Measurements from ENCODE around the gene SLC7A4.

Gene SLC7A4

DNA sequence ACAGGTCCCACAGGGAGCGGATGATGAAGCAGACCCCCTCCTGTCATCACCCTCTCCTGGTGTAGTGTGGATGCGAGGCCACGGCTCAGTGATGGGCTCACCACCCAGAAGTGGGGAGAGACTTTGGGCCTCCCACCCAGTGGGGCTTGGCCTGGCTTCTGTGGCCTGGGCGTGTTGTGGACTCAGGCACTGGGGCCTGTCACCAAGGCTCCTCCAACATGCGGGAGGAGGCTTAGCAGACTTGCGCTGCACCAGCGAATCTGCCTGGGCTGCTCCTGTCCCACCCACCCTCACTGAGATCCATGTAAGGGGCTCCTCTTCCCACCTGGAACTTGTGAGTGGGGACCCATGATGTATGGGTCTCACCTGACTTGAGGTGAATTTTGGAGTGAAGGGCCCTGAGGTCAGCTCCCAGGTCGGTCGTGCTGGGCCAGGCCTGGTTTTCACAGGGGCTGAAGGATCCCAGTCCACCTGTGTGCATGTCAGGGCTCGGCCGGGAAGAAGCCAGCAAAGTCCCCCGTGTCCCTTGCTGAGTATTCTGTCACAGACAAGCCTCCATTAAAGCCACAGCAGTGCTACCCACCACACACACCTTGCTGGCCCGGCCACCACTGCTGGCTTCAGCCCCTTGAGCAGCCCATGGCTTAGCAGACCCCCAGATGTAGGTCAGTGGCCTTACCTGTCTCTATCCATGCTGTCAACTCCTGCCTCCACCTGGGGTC, 34.7 kb downstream of the SLC7A4 start:
- no peak for DNase-seq

DNA sequence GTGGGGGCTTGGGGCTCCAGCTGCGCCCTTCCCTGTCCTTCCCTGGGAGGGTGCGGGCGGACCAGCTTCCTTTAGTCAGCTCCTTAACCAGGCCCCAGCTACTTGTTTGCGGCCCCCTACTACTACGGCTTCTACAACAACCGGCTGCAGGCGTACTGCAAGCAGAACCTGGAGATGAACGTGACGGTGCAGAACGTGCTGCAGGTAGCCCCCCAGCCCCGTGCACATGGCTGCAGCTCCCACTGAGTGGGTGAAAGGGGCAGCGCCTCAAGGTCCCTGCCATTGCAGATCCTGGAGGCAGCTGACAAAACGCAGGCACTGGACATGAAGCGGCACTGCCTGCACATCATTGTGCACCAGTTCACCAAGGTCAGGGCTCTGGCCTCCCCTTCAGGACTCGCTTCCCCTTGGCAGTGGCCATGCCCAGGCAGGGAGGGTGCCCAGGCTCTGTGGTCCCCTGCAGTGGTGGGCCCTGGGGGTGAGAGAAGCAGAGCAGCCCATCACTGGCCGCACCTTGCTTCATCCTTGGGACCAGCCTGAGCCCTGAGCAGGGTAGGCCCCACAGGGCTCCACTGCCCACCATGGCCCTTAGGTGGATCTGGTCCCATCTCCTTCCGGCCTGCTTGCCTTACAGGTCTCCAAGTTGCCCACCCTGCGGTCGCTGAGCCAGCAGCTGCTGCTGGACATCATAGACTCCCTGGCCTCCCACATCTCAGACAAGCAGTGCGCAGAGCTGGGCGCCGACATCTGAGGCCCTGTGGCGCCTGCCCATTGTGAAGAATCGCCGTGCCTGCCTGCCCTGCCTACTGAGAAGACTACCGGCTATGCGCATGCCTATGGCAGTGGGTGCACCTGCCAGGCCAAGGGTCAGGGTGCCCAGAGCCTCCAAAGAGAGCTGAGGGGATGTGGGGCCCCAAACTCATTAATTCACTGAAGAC, 35.5 kb downstream of the SLC7A4 start:
- no peak for DNase-seq

GRCh38 chr22:20996031-20996410, 36.3 kb downstream of the SLC7A4 start:
- DNase-seq: no peak

DNA sequence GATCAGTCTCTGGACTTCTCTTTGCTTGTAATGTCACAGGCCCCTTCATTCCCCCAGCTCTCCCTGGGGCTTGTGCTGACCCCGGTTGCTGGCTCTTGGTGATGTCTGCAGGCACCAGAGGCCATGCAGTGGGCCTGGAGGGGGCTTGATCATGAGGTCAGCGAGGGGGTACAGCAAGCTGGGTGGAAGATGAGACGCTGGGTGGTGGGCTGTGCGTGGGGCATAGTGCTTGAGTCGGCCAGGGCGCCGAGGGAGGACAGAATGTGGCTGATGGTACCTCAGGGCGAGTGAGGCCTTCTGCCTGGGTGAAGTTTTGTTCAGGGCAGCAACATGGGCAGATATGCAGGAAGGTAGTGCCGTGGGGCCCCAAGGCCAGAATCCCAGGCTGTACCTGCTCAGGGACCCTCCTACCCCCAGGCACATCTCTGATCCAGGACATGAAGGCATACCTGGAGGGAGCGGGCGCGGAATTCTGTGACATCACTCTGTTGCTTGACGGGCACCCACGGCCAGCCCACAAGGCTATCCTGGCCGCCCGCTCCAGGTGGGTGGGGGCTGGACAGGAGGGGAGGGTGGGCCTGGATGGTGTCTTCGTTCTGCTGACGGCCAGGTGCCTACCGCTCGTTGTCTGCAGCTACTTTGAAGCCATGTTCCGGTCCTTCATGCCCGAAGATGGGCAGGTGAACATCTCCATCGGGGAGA, 36.9 kb downstream of the SLC7A4 start:
- DNase-seq: no peak

- no peak for DNase-seq
Measured at GRCh38 chr22:20994902-20995241, 37.5 kb downstream of the SLC7A4 start.

GRCh38 chr22:20994128-20994901, 38.0 kb downstream of the SLC7A4 start:
- DNase-seq: no peak

- DNase-seq: no peak
Measured at GRCh38 chr22:20993304-20994127, 38.8 kb downstream of the SLC7A4 start.

DNA sequence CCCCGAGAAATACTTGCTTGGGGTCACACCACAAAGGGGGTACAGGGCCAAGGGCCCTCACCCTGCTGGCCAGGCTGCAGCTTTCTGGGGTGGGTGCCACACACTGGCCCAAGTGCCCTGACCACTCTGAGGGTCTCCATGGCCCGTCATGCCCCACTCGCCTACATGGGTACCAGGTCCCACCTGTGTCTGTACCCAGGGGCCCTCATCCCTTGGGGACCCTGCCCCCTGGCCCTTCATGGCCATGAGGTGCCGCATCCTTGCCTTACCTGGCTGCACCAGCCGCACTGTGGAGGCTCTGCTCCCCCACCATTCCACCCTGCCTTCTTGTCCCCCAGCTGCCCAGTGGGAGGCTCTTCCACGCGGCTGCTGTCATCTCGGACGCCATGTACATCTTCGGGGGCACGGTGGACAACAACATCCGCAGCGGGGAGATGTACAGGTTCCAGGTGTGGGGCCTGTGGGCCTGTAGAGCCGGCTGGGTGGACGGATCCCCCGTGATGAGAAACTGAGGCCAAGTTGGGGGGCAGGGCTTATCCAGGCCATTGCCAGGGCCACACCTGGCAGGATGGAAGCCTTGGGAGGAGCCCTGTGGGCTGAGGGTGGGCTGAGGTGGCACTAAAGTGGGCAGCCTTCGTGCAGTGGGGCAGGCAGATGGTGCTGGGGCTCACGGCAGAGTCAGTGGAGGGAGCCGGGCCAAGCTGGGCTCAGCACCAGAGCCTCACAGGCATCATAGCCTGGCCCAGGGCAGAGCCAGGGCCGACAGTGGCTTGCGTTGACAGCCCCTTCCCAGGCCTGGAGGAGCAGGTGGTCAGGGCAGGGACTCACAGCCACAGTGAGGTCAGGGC, 39.7 kb downstream of the SLC7A4 start:
- DNase-seq: no peak

DNA sequence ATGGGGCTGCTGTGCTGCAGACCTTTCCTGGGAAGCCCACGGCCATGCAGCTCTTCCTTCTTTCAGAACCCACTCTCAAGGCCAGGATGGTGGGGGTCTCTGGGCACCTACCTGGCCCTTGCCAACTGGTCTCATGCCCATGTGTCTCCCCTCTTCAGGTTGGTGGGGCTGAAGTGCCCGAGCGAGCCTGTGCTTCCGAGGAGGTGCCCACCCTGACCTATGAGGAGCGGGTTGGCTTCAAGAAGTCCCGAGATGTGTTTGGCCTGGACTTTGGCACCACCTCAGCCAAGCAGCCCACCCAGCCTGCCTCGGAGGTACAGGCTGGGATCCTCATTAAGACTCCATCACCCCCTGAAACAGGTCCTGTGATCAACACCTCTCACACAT, 40.3 kb downstream of the SLC7A4 start:
- no peak for DNase-seq

- DNase-seq: no peak
Measured at GRCh38 chr22:20991252-20992055, 40.9 kb downstream of the SLC7A4 start.

GRCh38 chr22:20990184-20991180, 41.9 kb downstream of the SLC7A4 start:
- no peak for DNase-seq

GRCh38 chr22:20989323-20990138, 42.8 kb downstream of the SLC7A4 start:
- no peak for DNase-seq

- DNase-seq: no peak
Measured at GRCh38 chr22:20988573-20989322, 43.6 kb downstream of the SLC7A4 start.

DNA sequence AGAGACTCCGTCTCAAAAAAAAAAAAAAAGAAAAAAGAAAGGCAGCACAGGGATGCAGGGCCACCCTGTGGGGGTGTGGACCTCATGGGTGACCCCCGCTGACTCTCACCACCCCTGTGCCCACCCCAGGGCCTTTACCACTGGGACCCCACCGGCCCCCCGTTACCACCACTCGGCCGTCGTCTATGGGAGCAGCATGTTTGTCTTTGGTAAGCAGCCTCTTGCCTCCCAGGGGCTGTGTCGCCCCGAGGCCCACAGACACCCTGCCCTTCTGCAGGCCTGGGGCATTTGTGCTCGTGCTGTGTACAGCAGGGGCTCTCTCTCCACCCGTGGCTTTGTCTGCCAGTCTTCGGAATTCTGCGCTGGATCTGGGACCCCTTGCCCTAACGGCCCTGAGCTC, 45.0 kb downstream of the SLC7A4 start:
- DNase-seq: no peak

DNA sequence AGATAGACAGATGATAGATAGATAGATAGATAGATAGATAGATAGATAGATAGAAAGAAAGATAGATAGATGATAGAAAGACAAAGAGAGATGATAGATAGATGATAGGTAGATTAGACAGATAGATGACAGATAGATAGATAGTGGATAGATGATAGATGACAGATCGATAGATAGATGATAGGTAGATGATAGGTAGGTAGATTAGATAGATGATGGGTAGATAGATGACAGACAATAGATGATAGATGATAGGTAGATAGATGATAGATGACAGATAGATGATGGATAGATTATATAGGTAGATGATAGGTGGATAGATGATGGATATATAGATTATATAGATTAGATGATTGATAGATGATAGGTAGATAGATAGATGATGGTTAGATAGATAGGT, 46.0 kb downstream of the SLC7A4 start:
- no peak for DNase-seq

DNA sequence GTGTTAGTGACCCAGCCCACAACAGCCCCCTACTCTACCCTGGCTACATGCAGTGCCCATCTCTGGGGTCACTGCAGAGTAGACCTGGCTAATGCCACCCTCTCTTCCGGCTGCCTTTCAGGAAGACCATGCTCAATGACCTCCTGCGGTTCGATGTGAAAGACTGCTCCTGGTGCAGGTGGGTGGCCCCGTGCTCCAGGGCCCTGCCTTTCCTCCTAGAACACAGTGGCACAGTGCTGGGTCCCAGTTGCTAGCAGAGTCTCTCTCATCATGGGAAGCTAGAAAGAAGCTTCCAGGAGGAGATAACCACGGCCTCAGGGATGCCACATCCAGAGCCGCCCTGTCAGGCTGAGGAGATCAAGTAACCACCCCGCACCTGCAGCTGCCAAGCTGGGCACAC, 46.6 kb downstream of the SLC7A4 start:
- DNase-seq: no peak

All from NCI-H2171 (cell line).